Endodermal cell (in vitro differentiated cells): ENCODE results near the gene ZNF827. TPM values are rescaled to one million over a fixed set of nuclear protein-coding genes. Genes with fewer than 3 reads are reported as not detected.

Source experiments
- DNase-seq: peaks from one replicate; pipeline ENCODE4 v3.0.0-alpha.2; 2017
- H3K27ac ChIP-seq: 2 replicates; pipeline ENCODE4 v1.5.1; 2013; ENCODE audit warnings: mild to moderate bottlenecking, low read depth, low read length, moderate library complexity
- H3K27me3 ChIP-seq: 2 replicates; pipeline ENCODE4 v1.6.1; 2013; ENCODE audit warnings: mild to moderate bottlenecking, low read length, moderate library complexity; ENCODE audit not compliant: insufficient read depth, control insufficient read depth, poor library complexity, severe bottlenecking
- H3K36me3 ChIP-seq: 2 replicates; pipeline ENCODE4 v1.7.0; 2013; ENCODE audit warnings: mild to moderate bottlenecking, low read length, moderate library complexity; ENCODE audit not compliant: control insufficient read depth, insufficient read depth
- H3K4me1 ChIP-seq: one replicate; pipeline ENCODE4 v1.7.0; 2013; ENCODE audit warnings: low read length; ENCODE audit not compliant: control insufficient read depth, insufficient read depth
- H3K4me3 ChIP-seq: 2 replicates; pipeline ENCODE4 v1.5.1; 2013; ENCODE audit warnings: mild to moderate bottlenecking, low read length, moderate library complexity
- H3K9ac ChIP-seq: 2 replicates; pipeline ENCODE4 v1.6.1; 2013; ENCODE audit warnings: mild to moderate bottlenecking, low read length, moderate library complexity; ENCODE audit not compliant: poor library complexity, severe bottlenecking; ENCODE audit errors: extremely low read depth
- H3K9me3 ChIP-seq: 2 replicates; pipeline ENCODE4 v1.6.1; 2013; ENCODE audit warnings: mild to moderate bottlenecking, low read length, moderate library complexity; ENCODE audit not compliant: control insufficient read depth
- H3K27ac Mint-ChIP-seq: 2 replicates; pipeline ENCODE4 v1.8.0; 2020; ENCODE audit warnings: mixed read lengths
- H3K27me3 Mint-ChIP-seq: 2 replicates; pipeline ENCODE4 v1.8.0; 2021; ENCODE audit warnings: mild to moderate bottlenecking, mixed read lengths; ENCODE audit not compliant: insufficient read depth
- H3K36me3 Mint-ChIP-seq: 2 replicates; pipeline ENCODE4 v1.8.0; 2020; ENCODE audit warnings: low read depth, mixed read lengths
- H3K4me1 Mint-ChIP-seq: 2 replicates; pipeline ENCODE4 v1.8.0; 2020; ENCODE audit warnings: mixed read lengths
- H3K4me3 Mint-ChIP-seq: 2 replicates; pipeline ENCODE4 v1.8.0; 2020; ENCODE audit warnings: mild to moderate bottlenecking, moderate library complexity, mixed read lengths
- H3K9me3 Mint-ChIP-seq: 2 replicates; pipeline ENCODE4 v1.8.0; 2020; ENCODE audit warnings: mild to moderate bottlenecking, mixed read lengths
- CTCF ChIP-seq: fragments of 200-600 bp; sonication (generic); conservative IDR thresholded peaks from 2 replicates; pipeline ENCODE4 v1.5.0; 2021; ENCODE audit warnings: antibody characterized with exemption, mild to moderate bottlenecking
- WGBS, 2 experiments: methylation state at CpG; one replicate each; pipeline versions ENCODE4 v1.1.5 to v1.1.7; 2013; ENCODE audit warnings: missing lambda C conversion rate in 2 of 2, mixed read lengths in 1 of 2; ENCODE audit not compliant: insufficient coverage in 1 of 2, insufficient read length in 1 of 2; 5-methylcytosine and 5-hydroxymethylcytosine counted together
- total RNA-seq, 2 donors: library from RNA; stranded (reverse); fragmentation: NEBNext Ultra II Directional in 1 of 2; extraction: Animal tissue kit (Norgen Biotek cat#: 25700) in 1 of 2; gene quantifications; 2 replicates in 1 of 2; 3 replicates in 1 of 2; pipeline ENCODE4 v1.2.1, GENCODE V29; 2021

Gene ZNF827
- total RNA-seq, 2 donors from 2014 or later, result 33.0 to 34.9 TPM

- no peak overlapping the region for H3K9ac ChIP-seq
- peak; percentile 73 for DNase-seq
- H3K36me3 Mint-ChIP-seq, result peaks cover 35% of the 10 kb centered on the region
- peaks cover 26% of the 10 kb centered on the region for H3K4me1 Mint-ChIP-seq
- peak; percentile 48 for TF ChIP-seq CTCF
- no peaks in the 10 kb centered on the region for H3K4me1 ChIP-seq
- no peaks in the 10 kb centered on the region for H3K9me3 ChIP-seq
- no peak overlapping the region for H3K4me3 ChIP-seq
- H3K36me3 ChIP-seq, result peaks cover 55% of the 10 kb centered on the region
- H3K27ac Mint-ChIP-seq, result no peak overlapping the region
- H3K27ac ChIP-seq, result no peak overlapping the region
- 92 to 96% methylated on average over 6 to 7 of the region's 7 CpGs for WGBS, 2 experiments
- H3K9me3 Mint-ChIP-seq, result no peaks in the 10 kb centered on the region
- no peaks in the 10 kb centered on the region for H3K27me3 ChIP-seq
- H3K27me3 Mint-ChIP-seq, result no peaks in the 10 kb centered on the region
- no peak overlapping the region for H3K4me3 Mint-ChIP-seq
Observed at GRCh38 chr4:145825255-145825654, 113.4 kb downstream of the ZNF827 start.

GRCh38 chr4:145824463-145824862, 114.2 kb downstream of the ZNF827 start:
- no peaks in the 10 kb centered on the region for H3K4me1 ChIP-seq
- no peak overlapping the region for H3K4me3 ChIP-seq
- WGBS, 2 experiments, result 85% methylated on average over 3 of the region's 3 CpGs; no CpG with 5 or more reads in 1 of the 2 experiments
- H3K27ac ChIP-seq, result no peak overlapping the region
- Mint-ChIP-seq H3K27me3 (no peaks in the 10 kb centered on the region), H3K27ac (no peak overlapping the region), H3K4me1 (peaks cover 22% of the 10 kb centered on the region), H3K9me3 (no peaks in the 10 kb centered on the region), H3K36me3 (peaks cover 33% of the 10 kb centered on the region), H3K4me3 (no peak overlapping the region)
- H3K36me3 ChIP-seq, result peaks cover 47% of the 10 kb centered on the region
- H3K9me3 ChIP-seq, result no peaks in the 10 kb centered on the region
- peak; percentile 74 for DNase-seq
- H3K27me3 ChIP-seq, result no peaks in the 10 kb centered on the region
- TF ChIP-seq CTCF, result no peak
- no peak overlapping the region for H3K9ac ChIP-seq

- 89 to 93% methylated on average over 3 to 4 of the region's 4 CpGs for WGBS, 2 experiments
- Histone ChIP-seq H3K9ac (no peak overlapping the region), H3K4me3 (no peak overlapping the region), H3K27ac (no peak overlapping the region), H3K36me3 (peaks cover 49% of the 10 kb centered on the region), H3K4me1 (no peaks in the 10 kb centered on the region), H3K27me3 (no peaks in the 10 kb centered on the region), H3K9me3 (no peaks in the 10 kb centered on the region)
- Mint-ChIP-seq H3K4me1 (peaks cover 21% of the 10 kb centered on the region), H3K36me3 (peaks cover 32% of the 10 kb centered on the region), H3K9me3 (no peaks in the 10 kb centered on the region), H3K27me3 (no peaks in the 10 kb centered on the region), H3K4me3 (no peak overlapping the region), H3K27ac (no peak overlapping the region)
- no peak for TF ChIP-seq CTCF
- DNase-seq, result no peak
Observed at GRCh38 chr4:145823743-145824142, 114.9 kb downstream of the ZNF827 start.
